Measurements from ENCODE around the gene DDB1. TPM values are rescaled to one million over a fixed set of nuclear protein-coding genes. Genes with fewer than 3 reads are reported as not detected.
A peak's percentile ranks its signal among the peaks of the same experiment; 100 is the strongest.

DDB1 gene
- total RNA-seq, 1 donor from 2014 or later = 128 TPM

DNA sequence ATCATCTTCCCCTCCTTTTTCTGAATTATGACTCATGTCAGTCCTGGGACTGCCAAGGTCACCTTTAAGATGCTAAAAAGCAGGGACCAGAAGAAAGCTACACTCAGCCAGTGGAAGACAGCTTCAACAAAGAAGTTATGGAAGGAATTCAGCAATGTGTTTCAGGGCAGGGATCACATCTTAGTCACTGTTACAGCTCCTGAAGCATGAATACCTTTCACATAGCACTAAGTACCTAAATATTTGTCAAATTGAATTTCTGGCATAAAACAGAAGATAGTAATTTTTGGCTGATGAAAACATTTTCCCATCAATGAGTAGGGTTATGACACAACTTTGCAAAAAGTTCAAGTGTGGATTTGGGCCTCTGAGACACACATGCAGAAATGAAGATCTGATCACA lies 5.2 kb downstream of the DDB1 start:
- H3K27me3 ChIP-seq (ENCODE audit: low read depth) = no peaks in the 10 kb centered on the region
- intact Hi-C loops (cut with micrococcal nuclease) = no loop called here
- no peak for DNase-seq
- no peak overlapping the region for H3K4me3 ChIP-seq
- no peaks in the 10 kb centered on the region for H3K9me3 ChIP-seq (replicated peaks)
- TF ChIP-seq, protein P1, sequence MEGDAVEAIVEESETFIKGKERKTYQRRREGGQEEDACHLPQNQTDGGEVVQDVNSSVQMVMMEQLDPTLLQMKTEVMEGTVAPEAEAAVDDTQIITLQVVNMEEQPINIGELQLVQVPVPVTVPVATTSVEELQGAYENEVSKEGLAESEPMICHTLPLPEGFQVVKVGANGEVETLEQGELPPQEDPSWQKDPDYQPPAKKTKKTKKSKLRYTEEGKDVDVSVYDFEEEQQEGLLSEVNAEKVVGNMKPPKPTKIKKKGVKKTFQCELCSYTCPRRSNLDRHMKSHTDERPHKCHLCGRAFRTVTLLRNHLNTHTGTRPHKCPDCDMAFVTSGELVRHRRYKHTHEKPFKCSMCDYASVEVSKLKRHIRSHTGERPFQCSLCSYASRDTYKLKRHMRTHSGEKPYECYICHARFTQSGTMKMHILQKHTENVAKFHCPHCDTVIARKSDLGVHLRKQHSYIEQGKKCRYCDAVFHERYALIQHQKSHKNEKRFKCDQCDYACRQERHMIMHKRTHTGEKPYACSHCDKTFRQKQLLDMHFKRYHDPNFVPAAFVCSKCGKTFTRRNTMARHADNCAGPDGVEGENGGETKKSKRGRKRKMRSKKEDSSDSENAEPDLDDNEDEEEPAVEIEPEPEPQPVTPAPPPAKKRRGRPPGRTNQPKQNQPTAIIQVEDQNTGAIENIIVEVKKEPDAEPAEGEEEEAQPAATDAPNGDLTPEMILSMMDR (IDR thresholded peaks at IDR 0.05; ENCODE audit: borderline replicate concordance) = no peak
- peaks cover 72% of the 10 kb centered on the region for H3K36me3 ChIP-seq
- H3K27ac ChIP-seq (replicated peaks) = peak overlapping the region; percentile 3
- peaks cover 82% of the 10 kb centered on the region for H3K4me1 ChIP-seq

GRCh38 chr11:61325649-61326414 lies 7.1 kb downstream of the DDB1 start:
- Histone ChIP-seq H3K36me3 (peaks cover 90% of the 10 kb centered on the region), H3K4me3 (no peak overlapping the region), H3K4me1 (peaks cover 64% of the 10 kb centered on the region), H3K27me3 (ENCODE audit: low read depth) (no peaks in the 10 kb centered on the region), H3K27ac (replicated peaks) (peak overlapping the region; percentile 55), H3K9me3 (replicated peaks) (no peaks in the 10 kb centered on the region)
- no peak for DNase-seq
- TF ChIP-seq, protein P1 (IDR thresholded peaks at IDR 0.05; ENCODE audit: borderline replicate concordance) = no peak
- intact Hi-C loops (cut with micrococcal nuclease) = no loop called here

DNA sequence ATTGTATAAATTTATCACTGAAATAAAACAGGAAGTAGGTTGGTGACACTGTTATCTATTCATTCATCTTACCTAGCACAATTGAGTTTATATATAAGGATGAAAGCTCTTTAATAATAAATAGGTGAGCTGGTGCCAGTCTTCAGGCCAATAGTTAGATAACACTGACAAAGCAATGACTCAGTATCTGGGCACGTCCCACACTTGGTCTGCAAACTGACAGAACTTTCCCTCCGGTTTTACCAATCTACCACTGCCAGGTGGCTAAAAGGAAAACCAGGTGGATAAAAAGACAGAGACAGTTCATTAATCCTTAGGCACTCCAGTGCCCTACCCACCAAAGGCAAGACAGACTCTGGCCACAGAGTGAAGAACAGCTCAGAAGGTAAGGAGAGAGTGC lies 17.6 kb downstream of the DDB1 start:
- Histone ChIP-seq H3K4me3 (no peak overlapping the region), H3K36me3 (peaks cover 97% of the 10 kb centered on the region), H3K27ac (replicated peaks) (no peak overlapping the region), H3K27me3 (ENCODE audit: low read depth) (no peaks in the 10 kb centered on the region), H3K4me1 (no peaks in the 10 kb centered on the region), H3K9me3 (replicated peaks) (no peaks in the 10 kb centered on the region)
- no peak for DNase-seq
- TF ChIP-seq, protein P1 (IDR thresholded peaks at IDR 0.05; ENCODE audit: borderline replicate concordance) = no peak
- intact Hi-C loops (cut with micrococcal nuclease) = no loop called here

- H3K4me3 ChIP-seq = no peak overlapping the region
- no peaks in the 10 kb centered on the region for H3K9me3 ChIP-seq (replicated peaks)
- intact Hi-C loops (cut with micrococcal nuclease) = no loop called here
- no peaks in the 10 kb centered on the region for H3K4me1 ChIP-seq
- peaks cover 100% of the 10 kb centered on the region for H3K36me3 ChIP-seq
- no peak for DNase-seq
- H3K27ac ChIP-seq (replicated peaks) = no peak overlapping the region
- TF ChIP-seq, protein P1 (IDR thresholded peaks at IDR 0.05; ENCODE audit: borderline replicate concordance) = no peak
- H3K27me3 ChIP-seq (ENCODE audit: low read depth) = no peaks in the 10 kb centered on the region
Observed at GRCh38 chr11:61310749-61311148, 22.2 kb downstream of the DDB1 start.

DNA sequence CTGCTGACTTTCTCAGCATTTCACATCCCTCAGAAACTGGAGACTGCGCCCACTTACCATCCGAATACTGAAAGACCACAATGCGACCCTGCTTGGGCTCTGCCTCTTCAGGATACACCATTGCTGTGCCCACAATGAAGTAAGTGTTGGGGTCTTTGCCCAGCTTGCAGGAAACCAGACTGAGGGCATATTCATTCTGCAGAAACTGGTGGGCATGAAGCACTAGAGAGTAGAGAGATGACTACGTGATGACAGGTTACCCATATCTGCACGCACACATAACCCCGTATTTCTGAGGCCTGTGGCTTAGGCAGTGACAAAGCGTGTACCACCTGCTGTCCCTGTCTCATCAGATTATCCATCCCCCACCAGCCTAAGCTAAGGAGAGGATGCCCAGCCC lies 23.2 kb downstream of the DDB1 start:
- H3K27ac ChIP-seq (replicated peaks) = no peak overlapping the region
- peaks cover 100% of the 10 kb centered on the region for H3K36me3 ChIP-seq
- H3K9me3 ChIP-seq (replicated peaks) = no peaks in the 10 kb centered on the region
- TF ChIP-seq, protein P1 (IDR thresholded peaks at IDR 0.05; ENCODE audit: borderline replicate concordance) = no peak
- no peaks in the 10 kb centered on the region for H3K27me3 ChIP-seq (ENCODE audit: low read depth)
- no peak for DNase-seq
- no peak overlapping the region for H3K4me3 ChIP-seq
- intact Hi-C loops (cut with micrococcal nuclease) = no loop called here
- no peaks in the 10 kb centered on the region for H3K4me1 ChIP-seq

Measured in left ventricle myocardium inferior (tissue), 1 donor.